ENCODE measurements around the gene TGM5.
A peak's percentile ranks its signal among the peaks of the same experiment; 100 is the strongest.
"Not testable (repeated sequence)": the region's sequence is repeated elsewhere in the genome, so short reads cannot be mapped to it uniquely, and the experiment has no call there.

The TGM5 gene

GRCh38 chr15:43244092-43244491 is 22.6 kb downstream of the TGM5 start:
- DNase-seq = no peak

DNA sequence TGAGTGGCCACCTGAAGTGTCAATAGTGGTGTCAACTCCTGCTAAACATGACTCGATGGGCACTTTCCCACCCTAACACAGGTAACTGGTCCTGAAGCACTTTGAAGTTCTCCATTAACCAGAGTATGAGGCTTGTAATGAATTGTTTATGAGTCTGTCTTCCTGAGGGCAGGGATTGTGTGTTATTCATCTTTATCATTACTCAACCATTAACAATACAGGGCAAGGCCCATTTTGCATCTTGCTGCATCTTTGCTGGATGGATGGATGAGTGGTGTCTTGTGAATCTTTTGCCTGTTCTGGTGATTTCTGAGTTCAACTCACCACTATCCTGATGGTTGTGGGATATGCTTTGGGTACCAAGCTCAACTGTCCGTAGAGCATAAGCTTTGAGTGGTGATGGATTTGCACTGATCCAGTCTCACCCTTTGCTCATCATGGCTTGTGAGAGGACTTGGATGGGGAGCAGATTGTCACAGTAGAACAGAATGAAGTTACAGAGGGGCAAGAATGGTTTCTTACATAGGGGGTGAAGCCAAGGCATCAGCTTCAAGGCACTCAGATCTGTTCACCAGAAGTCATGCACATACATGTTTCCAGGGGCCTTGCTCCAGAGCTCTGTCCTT is 23.6 kb downstream of the TGM5 start:
- no peak for DNase-seq

GRCh38 chr15:43242616-43243015 is 24.1 kb downstream of the TGM5 start:
- no peak for DNase-seq

DNA sequence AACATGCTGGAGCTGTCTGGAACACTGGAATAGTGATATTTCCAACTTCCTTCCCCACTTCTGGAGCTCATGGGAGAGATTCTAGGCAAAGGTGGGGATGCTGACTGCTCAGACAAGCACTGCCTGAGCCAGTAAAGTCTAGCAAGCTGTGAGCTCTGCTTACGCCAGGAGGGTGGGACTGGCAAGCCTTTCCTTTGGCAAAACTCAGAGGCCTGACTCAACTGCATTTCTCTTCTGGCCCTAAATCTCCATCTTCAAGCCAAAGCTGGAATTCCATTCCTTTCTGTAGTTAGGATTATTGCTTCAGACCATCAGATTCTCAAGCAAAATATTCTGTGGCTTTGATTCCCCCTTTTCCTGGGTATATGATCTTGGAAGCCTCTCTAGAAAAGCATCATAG is 25.6 kb downstream of the TGM5 start:
- no peak for DNase-seq

GRCh38 chr15:43239732-43240491 is 26.8 kb downstream of the TGM5 start:
- no peak for DNase-seq

DNA sequence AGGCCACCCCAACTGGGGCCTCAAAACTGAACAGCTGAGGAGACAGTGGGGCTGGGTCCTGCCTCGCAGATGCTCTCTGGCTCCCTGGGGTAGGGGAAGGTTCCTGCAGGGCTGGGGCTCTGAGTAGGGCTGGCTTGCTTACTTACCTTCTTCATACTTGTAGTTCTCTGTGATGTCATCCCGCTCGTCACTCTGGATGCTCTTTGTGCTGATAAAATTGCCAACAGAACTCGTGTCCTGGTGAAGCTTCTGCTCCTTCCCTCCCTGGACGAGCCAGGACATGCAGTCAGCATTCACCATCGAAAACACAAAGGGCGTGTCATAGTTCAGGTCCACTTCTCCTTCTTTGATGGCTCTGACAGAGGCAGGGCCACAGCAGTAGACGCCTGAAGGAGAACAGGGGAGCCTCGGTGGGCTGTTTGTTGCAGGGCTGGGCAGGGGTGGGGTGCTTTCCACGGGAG is 28.0 kb downstream of the TGM5 start:
- DNase-seq = no peak

- DNase-seq = no peak
These were observed 28.8 kb downstream of the TGM5 start for GRCh38 chr15:43237842-43238470.

DNA sequence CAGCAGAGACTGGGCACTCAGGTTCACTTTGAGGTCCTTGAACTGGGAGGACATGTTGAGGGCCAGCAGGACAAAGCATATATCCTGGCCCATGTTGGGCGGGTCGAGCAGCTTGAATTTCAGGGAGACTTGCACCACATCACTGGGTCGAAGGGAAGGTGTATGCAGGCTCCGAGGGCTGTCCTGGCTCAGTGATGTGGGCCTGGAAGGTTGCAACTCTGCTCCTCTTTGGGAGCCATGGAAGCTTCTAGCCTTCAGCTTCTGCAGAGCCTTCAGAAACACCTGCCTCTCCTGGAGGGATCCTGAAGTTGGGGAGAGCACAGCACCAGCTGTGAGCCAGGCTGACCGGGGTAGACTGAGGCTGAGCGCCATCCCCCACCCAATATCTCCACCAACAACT is 31.2 kb downstream of the TGM5 start:
- DNase-seq = no peak

DNA sequence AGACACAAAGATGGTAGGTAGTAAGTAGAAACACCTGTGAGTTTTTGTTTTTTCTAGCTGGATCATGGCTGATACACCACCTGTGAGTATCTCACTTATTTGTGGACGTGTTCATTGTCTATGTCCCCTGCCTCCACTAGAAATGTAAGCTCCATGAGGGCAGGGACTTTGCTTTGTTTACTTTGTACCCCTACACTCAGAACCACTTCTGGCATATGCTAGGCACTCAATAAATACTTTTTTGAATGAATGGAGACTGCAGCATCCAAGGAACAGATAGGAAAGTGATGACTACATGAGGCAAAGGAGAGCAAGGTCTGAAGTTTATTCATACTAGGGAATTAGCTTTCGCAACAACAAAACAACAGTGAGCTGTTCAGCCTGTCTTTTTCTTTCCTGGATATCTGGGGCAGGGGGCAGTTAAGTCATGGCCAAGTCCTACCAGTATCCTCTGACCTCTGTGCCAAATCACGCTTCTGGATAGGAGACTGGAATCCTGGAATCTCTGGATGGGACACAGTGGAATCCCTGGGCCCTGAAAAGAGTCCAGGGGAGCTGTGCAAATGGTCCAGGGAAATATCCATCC is 34.3 kb downstream of the TGM5 start:
- DNase-seq = no peak

DNA sequence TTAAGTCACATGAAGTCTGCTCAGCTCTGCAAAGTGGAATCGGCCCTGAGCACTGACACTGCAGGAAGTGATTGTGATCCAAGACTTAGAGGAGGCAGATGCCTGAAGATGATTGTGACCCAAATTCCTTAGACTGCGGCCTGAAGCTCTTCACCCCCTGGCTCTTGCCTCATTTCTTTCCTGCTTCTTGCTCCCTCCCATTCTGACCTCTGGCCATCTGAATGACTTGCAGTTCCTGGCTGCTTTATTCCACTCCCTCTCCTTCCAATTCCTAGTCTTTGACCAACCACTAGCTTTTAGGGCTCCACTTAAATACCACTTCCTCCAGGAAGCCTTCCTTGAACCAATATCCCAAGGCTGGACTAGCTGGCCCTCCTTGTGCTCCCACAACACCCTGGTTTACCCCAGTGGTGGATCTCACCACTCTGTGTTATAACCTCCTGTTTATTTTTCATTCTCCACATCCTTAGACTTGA is 36.0 kb downstream of the TGM5 start:
- no peak for DNase-seq

GRCh38 chr15:43229977-43230376 is 36.8 kb downstream of the TGM5 start:
- DNase-seq = no peak

- DNase-seq = no peak
These were observed 40.1 kb downstream of the TGM5 start for GRCh38 chr15:43226436-43227305.

DNA sequence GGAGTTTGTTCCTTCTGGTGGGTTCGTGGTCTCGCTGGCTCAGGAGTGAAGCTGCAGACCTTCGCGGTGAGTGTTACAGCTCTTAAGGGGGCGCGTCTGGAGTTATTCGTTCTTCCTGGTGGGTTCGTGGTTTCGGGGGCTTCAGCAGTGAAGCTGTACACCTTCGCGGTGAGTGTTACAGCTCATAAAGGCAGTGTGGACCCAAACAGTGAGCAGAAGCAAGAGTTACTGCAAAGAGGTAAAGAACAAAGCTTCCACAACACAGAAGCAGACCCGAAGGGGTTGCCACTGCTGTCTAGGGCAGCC is 40.8 kb downstream of the TGM5 start:
- DNase-seq = not testable (repeated sequence)

- DNase-seq = peak; percentile 7
These were observed 41.4 kb downstream of the TGM5 start for GRCh38 chr15:43225201-43225949.

DNA sequence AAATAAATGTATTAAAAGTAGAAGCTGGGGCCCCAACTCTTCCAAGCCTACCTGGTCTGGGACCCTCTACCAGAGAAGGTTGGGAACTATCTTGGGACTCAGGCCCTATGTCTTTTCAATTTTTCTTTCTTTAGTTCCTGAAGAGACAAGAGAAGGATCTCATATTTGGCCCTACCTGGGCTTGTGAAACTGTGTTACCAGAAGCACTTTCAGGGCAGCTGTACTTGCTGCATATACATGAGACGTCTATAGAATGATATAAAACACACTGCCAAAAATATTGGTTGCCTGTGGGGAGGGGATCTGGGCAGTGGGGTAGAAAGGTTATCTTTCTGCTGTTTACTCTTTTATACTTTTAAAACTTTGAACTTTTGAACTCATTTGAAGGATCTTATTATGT is 45.3 kb downstream of the TGM5 start:
- DNase-seq = no peak

DNA sequence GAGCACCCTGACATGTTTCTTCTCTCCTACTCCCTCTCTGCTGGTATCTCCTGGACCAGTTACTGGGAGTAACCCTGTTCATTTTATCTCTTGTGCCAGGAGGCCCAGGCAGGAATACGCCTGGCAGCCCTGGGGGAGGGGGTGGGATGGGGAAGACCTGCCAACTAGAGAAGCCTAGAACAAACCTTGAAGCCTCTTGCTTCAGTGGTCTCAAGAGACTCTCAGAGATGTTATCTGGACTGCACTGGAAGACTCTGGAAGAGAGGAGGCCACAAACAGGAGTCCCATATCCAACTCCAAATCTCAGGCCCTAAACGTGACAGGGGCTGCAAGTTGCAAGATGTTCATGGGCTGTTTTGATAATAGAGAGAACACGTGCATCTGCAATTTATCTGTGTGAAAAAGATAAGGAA is 45.7 kb downstream of the TGM5 start, which contains the start of gene EPB42:
Gene EPB42, minus strand, starts transcription at position 28 of the 413 bp plus-strand sequence. CDS start 193 bp downstream, outside the sequence.
- DNase-seq = no peak

DNA sequence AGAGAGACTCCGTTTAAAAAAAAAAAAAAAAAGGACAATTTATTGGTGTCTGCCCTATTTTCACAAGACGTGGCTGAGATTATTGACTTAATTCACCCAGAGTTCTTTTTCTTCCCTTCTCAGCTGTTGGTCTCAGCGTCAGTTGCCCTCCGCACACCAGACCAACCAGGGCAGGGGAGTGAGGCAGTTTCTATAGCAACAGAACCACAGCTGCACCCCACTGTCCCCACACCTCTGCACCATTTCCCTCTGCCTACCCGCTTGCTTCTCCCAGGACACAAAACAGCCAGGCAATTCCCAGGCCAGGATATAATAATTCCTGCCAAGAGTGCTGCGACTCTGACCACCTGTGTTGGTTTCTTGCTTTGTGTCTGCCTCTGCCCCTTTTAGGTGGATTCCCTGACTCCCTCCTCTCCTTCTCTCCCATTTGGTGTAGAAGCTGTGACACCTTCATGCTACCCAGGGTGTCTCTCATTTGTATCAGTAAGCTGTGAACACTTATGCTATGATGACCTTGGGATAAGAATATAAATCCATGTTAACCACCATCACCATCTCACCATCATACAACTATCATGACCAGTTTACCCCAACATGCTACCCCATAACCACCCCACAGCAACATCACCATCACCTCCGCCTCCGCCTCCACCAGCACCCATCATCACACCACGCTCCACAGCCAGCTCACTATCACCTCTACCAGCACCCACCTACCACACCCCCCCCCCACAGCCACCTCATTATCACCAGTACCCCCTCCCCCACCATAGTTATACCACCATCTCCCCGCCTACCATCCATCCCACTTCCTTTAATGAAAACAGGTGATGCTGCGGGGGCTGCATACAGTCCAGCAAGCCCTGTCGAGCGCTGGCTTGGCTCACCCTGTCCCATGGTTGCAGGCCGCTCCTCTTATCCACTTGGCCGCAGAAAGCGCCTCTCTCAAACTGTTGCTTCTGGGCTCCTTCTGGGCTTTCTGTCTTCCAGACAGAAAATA is 46.5 kb downstream of the TGM5 start:
- no peak for DNase-seq

DNA sequence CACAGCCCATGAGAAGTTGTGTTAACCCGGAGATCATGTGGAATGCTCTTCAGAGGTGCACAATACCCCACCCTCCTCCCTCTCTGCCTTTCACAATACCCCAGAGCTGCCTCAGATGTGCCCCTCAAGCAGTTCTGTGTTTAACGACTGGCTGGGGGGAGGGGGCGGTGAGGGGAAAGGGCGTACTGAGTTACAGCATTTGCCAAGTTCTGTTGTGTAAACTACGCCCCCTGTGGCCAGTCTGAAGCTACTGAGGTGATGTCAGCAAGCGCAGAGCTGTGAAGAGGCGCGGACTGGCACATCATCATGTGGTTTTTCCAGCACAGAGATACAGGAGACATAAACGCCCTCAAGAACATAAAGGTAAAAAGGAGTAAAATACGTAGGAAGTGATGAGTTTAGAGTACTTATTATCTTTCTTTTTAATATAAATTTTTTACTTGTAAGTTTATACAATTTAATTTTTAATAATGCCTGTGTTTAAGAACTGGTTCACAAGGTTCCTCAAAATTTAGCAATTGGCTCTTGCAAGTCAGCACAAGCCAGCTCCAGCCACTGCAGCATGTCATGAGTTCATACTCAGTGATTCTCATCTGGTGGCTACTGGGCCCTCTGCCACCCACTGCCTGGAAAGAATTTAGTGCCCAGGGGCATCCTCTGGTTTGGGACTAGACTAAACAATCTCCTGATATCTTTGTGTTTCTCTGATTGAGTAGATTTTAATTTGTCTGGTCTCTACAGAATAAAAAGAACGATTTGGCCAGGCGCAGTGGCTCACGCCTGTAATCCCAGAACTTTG is 47.6 kb downstream of the TGM5 start:
- DNase-seq = no peak

DNA sequence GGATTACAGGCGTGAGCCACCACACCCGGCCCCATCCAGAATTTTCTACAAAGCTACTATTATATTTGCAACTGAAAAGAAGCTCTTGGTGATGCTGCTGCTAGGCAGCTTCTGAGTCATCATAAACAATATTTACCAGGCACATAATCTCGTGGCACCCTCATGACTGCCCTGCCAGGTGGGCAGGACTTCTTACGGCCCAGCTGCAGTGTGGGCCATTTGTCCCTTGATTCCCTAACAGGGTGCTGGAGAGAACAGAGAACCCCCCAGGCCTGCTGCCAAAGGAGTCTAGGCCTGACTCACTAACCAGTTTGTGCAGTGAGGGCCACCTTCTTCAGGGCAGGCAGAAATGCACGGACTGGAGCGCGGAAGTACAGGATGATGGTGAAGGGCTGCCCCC is 50.8 kb downstream of the TGM5 start:
- DNase-seq = no peak
